Heart right ventricle (tissue), 16 donors: Measurements from ENCODE around the gene TBC1D2B. TPM values are rescaled to one million over a fixed set of nuclear protein-coding genes. Genes with fewer than 3 reads are reported as not detected.
A peak's percentile ranks its signal among the peaks of the same experiment; 100 is the strongest.
"Not testable (repeated sequence)": the region's sequence is repeated elsewhere in the genome, so short reads cannot be mapped to it uniquely, and the experiment has no call there.

Source experiments
- ATAC-seq, 8 donors: fragments of 200-7000 bp; cut with Tn5 transposase; one replicate each; pipeline ENCODE4 v1.9.1; 2020; ENCODE audit warnings: mild to moderate bottlenecking in 8 of 8, moderate library complexity in 8 of 8, moderate number of reproducible peaks in 1 of 8
- DNase-seq, 2 donors: peaks; one replicate each; pipeline ENCODE4 v3.0.0-alpha.2; 2020
- H3K27ac ChIP-seq, 10 donors: fragments of 200-600 bp; sonication (generic) in 2 of 10; one replicate each; pipeline versions ENCODE4 v1.5.0 to v1.8.0; 2020 to 2022; ENCODE audit warnings: mild to moderate bottlenecking in 3 of 10
- H3K27me3 ChIP-seq, 7 donors: fragments of 200-600 bp; one replicate each; pipeline ENCODE4 v1.8.0; 2021 to 2022; ENCODE audit warnings: mild to moderate bottlenecking in 2 of 7
- H3K36me3 ChIP-seq, 9 donors: fragments of 200-600 bp; sonication (generic) in 1 of 9; one replicate each; pipeline versions ENCODE4 v1.5.0 to v1.8.0; 2020 to 2022; ENCODE audit warnings: mild to moderate bottlenecking in 2 of 9
- H3K4me1 ChIP-seq, 9 donors: fragments of 200-600 bp; sonication (generic) in 1 of 9; one replicate each; pipeline versions ENCODE4 v1.5.0 to v1.8.0; 2020 to 2022; ENCODE audit warnings: mild to moderate bottlenecking in 4 of 9
- H3K4me3 ChIP-seq, 10 donors: fragments of 200-600 bp; sonication (generic) in 2 of 10; one replicate each; pipeline versions ENCODE4 v1.5.0 to v1.8.0; 2020 to 2022; ENCODE audit warnings: mild to moderate bottlenecking in 7 of 10, moderate library complexity in 2 of 10
- H3K9me3 ChIP-seq, 11 donors: fragments of 200-600 bp in 10 of 11; sonication (generic) in 2 of 11; one replicate each; pipeline versions ENCODE4 v1.5.0 to v1.8.0; 2013 to 2022; ENCODE audit warnings: mild to moderate bottlenecking in 2 of 11, control low read depth in 1 of 11, moderate library complexity in 1 of 11
- CTCF ChIP-seq, 9 donors: fragments of 200-600 bp; sonication (generic) in 2 of 9; IDR thresholded peaks; one replicate each; pipeline versions ENCODE4 v1.5.0 to v1.8.0; 2021 to 2022; ENCODE audit warnings: antibody characterized with exemption in 9 of 9, mild to moderate bottlenecking in 5 of 9, moderate library complexity in 1 of 9
- WGBS, 2 donors: extraction: QIAGEN DNeasy Blood & Tissue Kit; methylation state at CpG; one replicate each; pipeline ENCODE4 v1.1.7; 2013; ENCODE audit warnings: inconsistent platforms in 1 of 2; 5-methylcytosine and 5-hydroxymethylcytosine counted together
- intact Hi-C, 10 donors: fragments of 100-400 bp; cut with DNase I; formaldehyde crosslinking; loops; one replicate each; pipeline versions ENCODE4 v1.11.1 to v1.14.2; 2022
- polyA plus RNA-seq, 2 donors: library from polyadenylated mRNA; stranded (reverse); fragments of 200-250 nt; gene quantifications; one replicate each; pipeline ENCODE4 v1.2.3, GENCODE V29; 2013
- total RNA-seq, 10 donors: library from RNA; stranded (reverse); fragmentation: NEBNext Ultra II Directional in 3 of 10; extraction: Animal tissue kit (Norgen Biotek cat#: 25700) in 3 of 10; gene quantifications; one replicate each; pipeline versions ENCODE4 v1.2.1 to v1.2.4, GENCODE V29; 2021 to 2023
- donor health status: Arrhythmogenic right ventricular cardiomyopathy.
- donor health status: ischemic (EF 13 %, LVEDD 7.1; RV severe dilation, severe dysfunction).
- donor health status: healthy with polysubstance abuse.
- donor health status: DM: no; HTN: yes; CAD: no.
- donor health status: DM: no; HTN: no; CAD: no.
- donor health status: ischemic (EF 25% LVEDD 6.9; RV normal size, moderate dysfunction).
- donor health status: ischemic (EF 25% LVEDD 5.7; RV mildly dilated, moderate dysfunction).
- donor health status: healthy.
- donor health status: DM: yes; HTN: yes; CAD: no.
- donor health status: Ischemic cardiomyopathy.
- donor health status: ischemic (EF 35%, LVEDD 5.7; RV mildly dilated, moderate dysfunction).
- donor health status: nonischemic (EF 11% LVEDD 7.7; RV severe dilation, severe dysfunction).
- donor health status: DM: yes; HTN: yes; CAD: no.
- donor health status: PGD.
- donor health status: ischemic (EF 29% LVEDD 5.4; RV normal size, mild dysfunction).
- donor health status: nonischemic (EF 23%, LVEDD 6.1; RV moderate dilation, normal function).

TBC1D2B gene
- total and polyA plus RNA-seq, 12 donors: 4.7 to 20.8 (median 9.6) TPM

GRCh38 chr15:77989296-77990143 is 88.0 kb downstream of the TBC1D2B start:
- 78 to 83% methylated on average over 20 to 21 of the region's 22 CpGs for WGBS, 2 donors
- Histone ChIP-seq H3K27me3 (no peaks in the 10 kb centered on the region), H3K36me3 (peaks cover 0 to 12% (median 0%) of the 10 kb centered on the region in 9 donors), H3K4me1 (peaks cover 25 to 57% (median 46%) of the 10 kb centered on the region in 9 donors), H3K27ac (peak overlapping the region in 3 of 10 donors; percentile 28 to 88 (median 83)), H3K9me3 (no peaks in the 10 kb centered on the region), H3K4me3 (no peak overlapping the region)
- DNase-seq: no peak
- no peak for ATAC-seq
- intact Hi-C loops: no loop called here
- TF ChIP-seq CTCF (IDR thresholded peaks at IDR 0.05): no peak

- Histone ChIP-seq H3K27me3 (no peaks in the 10 kb centered on the region), H3K9me3 (no peaks in the 10 kb centered on the region), H3K36me3 (peaks cover 0 to 5% (median 0%) of the 10 kb centered on the region in 9 donors), H3K4me1 (peaks cover 17 to 48% (median 37%) of the 10 kb centered on the region in 9 donors), H3K27ac (no peak overlapping the region), H3K4me3 (no peak overlapping the region)
- no peak for TF ChIP-seq CTCF (IDR thresholded peaks at IDR 0.05)
- ATAC-seq (no peak), DNase-seq (no peak)
- 78 to 82% methylated on average over 34 of the region's 34 CpGs for WGBS, 2 donors
- intact Hi-C loops: no loop called here
These were observed 88.9 kb downstream of the TBC1D2B start for GRCh38 chr15:77988347-77989295.

- intact Hi-C loops, H3K4me3 ChIP-seq, ATAC-seq, H3K27me3 ChIP-seq, H3K9me3 ChIP-seq, H3K36me3 ChIP-seq, DNase-seq, H3K27ac ChIP-seq: not testable (repeated sequence)
- WGBS, 2 donors: 83% methylated on average over 15 of the region's 15 CpGs
- peaks cover 13 to 40% (median 29%) of the 10 kb centered on the region in 9 donors for H3K4me1 ChIP-seq
These were observed 89.8 kb downstream of the TBC1D2B start for GRCh38 chr15:77987765-77988136.

GRCh38 chr15:77986891-77987764 is 90.4 kb downstream of the TBC1D2B start:
- Histone ChIP-seq H3K27me3 (no peaks in the 10 kb centered on the region), H3K27ac (no peak overlapping the region), H3K36me3 (no peaks in the 10 kb centered on the region), H3K4me1 (peaks cover 10 to 36% (median 25%) of the 10 kb centered on the region in 9 donors), H3K9me3 (no peaks in the 10 kb centered on the region), H3K4me3 (no peak overlapping the region)
- DNase-seq (no peak), ATAC-seq (no peak)
- no peak for TF ChIP-seq CTCF (IDR thresholded peaks at IDR 0.05)
- 63 to 68% methylated on average over 24 of the region's 24 CpGs for WGBS, 2 donors
- intact Hi-C loops: no loop called here
